ENCODE measurements around the gene GARS1. TPM values are rescaled to one million over a fixed set of nuclear protein-coding genes. Genes with fewer than 3 reads are reported as not detected.

The GARS1 gene
- total RNA-seq, 3 donors from 2014 or later (not counting 1 experiment from before 2014, with no cell fraction given): 80.2 to 107 (median 92.4) TPM

- DNase-seq (no peak), ATAC-seq (no peak)
- H3K4me3 ChIP-seq (ENCODE audit: low read length): no peak overlapping the region
- Mint-ChIP-seq H3K36me3 (peaks cover 5% of the 10 kb centered on the region), H3K27ac (no peak overlapping the region), H3K9me3 (no peaks in the 10 kb centered on the region), H3K4me3 (no peak overlapping the region), H3K27me3 (ENCODE audit: low read depth in 2 of 2) (no peaks in the 10 kb centered on the region), H3K4me1 (no peaks in the 10 kb centered on the region)
- 100% methylated on average over 1 of the region's 1 CpG for WGBS (ENCODE audit: insufficient coverage)
- TF ChIP-seq, protein P1, sequence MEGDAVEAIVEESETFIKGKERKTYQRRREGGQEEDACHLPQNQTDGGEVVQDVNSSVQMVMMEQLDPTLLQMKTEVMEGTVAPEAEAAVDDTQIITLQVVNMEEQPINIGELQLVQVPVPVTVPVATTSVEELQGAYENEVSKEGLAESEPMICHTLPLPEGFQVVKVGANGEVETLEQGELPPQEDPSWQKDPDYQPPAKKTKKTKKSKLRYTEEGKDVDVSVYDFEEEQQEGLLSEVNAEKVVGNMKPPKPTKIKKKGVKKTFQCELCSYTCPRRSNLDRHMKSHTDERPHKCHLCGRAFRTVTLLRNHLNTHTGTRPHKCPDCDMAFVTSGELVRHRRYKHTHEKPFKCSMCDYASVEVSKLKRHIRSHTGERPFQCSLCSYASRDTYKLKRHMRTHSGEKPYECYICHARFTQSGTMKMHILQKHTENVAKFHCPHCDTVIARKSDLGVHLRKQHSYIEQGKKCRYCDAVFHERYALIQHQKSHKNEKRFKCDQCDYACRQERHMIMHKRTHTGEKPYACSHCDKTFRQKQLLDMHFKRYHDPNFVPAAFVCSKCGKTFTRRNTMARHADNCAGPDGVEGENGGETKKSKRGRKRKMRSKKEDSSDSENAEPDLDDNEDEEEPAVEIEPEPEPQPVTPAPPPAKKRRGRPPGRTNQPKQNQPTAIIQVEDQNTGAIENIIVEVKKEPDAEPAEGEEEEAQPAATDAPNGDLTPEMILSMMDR (IDR thresholded peaks at IDR 0.05): no peak
- H3K27me3 ChIP-seq (ENCODE audit: control insufficient read depth, insufficient read depth, low read length): no peaks in the 10 kb centered on the region
- peaks cover 14% of the 10 kb centered on the region for H3K36me3 ChIP-seq (ENCODE audit: control insufficient read depth, insufficient read depth, low read length)
- no peaks in the 10 kb centered on the region for H3K9me3 ChIP-seq (ENCODE audit: control insufficient read depth, insufficient read depth, low read length)
- no peak overlapping the region for H3K27ac ChIP-seq (ENCODE audit: low read length)
- intact Hi-C loops (cut with micrococcal nuclease): no loop called here
- H3K4me1 ChIP-seq (ENCODE audit: control insufficient read depth, insufficient read depth, low read length): no peaks in the 10 kb centered on the region
These were observed 37.4 kb upstream of the GARS1 start for GRCh38 chr7:30557245-30557644.

DNA sequence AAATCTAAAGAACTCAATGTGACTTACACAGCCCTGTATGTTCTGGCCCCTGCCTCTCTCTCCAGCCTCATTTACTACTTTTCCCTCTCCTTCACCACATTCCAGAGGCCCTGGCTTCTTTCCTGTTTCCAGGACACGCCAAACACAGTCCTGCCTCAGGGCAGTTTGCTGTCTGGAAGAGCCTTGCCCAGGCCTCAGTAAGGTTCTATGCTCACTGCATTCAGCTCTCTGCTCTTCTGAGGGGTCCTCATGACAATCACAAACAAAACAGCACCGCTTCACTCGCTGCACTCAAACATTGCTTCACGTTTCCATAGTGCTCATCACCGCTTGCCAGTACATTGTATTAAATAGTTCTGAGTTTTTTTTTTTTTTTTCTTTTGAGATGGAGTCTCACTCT, 35.1 kb upstream of the GARS1 start:
- no peak for ATAC-seq
- TF ChIP-seq, protein P1 (IDR thresholded peaks at IDR 0.05): no peak
- 98% methylated on average over 5 of the region's 5 CpGs for WGBS (ENCODE audit: insufficient coverage)
- H3K4me3 ChIP-seq (ENCODE audit: low read length): no peak overlapping the region
- H3K9me3 Mint-ChIP-seq: no peaks in the 10 kb centered on the region
- intact Hi-C loops (cut with micrococcal nuclease): loop anchor here (5.0 to 10.0 kb wide), 3 partner anchors 115 to 497 kb away; no protein-coding TSS in a partner anchor
- no peak overlapping the region for H3K27ac Mint-ChIP-seq
- peaks cover 27% of the 10 kb centered on the region for H3K36me3 ChIP-seq (ENCODE audit: control insufficient read depth, insufficient read depth, low read length)
- no peaks in the 10 kb centered on the region for H3K4me1 ChIP-seq (ENCODE audit: control insufficient read depth, insufficient read depth, low read length)
- DNase-seq: no peak
- H3K27me3 ChIP-seq (ENCODE audit: control insufficient read depth, insufficient read depth, low read length): no peaks in the 10 kb centered on the region
- H3K36me3 Mint-ChIP-seq: peaks cover 5% of the 10 kb centered on the region
- no peaks in the 10 kb centered on the region for H3K9me3 ChIP-seq (ENCODE audit: control insufficient read depth, insufficient read depth, low read length)
- H3K4me1 Mint-ChIP-seq: peaks cover 0 to 6% of the 10 kb centered on the region in 2 donors
- no peak overlapping the region for H3K4me3 Mint-ChIP-seq
- H3K27me3 Mint-ChIP-seq (ENCODE audit: low read depth in 2 of 2): no peaks in the 10 kb centered on the region
- H3K27ac ChIP-seq (ENCODE audit: low read length): no peak overlapping the region

DNA sequence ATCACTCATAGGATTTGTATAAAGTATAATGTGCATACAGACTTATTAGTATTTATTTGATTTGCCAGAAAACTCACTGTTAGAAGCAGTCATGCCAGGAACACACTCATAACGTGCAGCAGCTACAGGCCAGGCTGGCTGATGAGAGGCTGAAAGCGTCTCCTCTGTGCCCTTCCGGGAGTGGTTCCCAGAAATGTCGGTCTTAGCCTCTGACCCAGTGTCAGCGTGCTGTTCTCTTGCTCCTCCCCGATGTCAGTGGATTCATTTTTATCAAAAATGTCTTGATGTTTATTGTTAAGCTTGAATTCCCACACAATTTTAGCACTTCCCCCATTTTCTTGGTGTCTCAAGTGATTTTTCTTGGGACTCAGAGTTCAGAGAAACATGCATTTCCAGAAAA, 33.3 kb upstream of the GARS1 start:
- ATAC-seq (no peak), DNase-seq (no peak)
- Histone ChIP-seq H3K4me3 (ENCODE audit: low read length) (no peak overlapping the region), H3K4me1 (ENCODE audit: control insufficient read depth, insufficient read depth, low read length) (no peaks in the 10 kb centered on the region), H3K36me3 (ENCODE audit: control insufficient read depth, insufficient read depth, low read length) (peaks cover 30% of the 10 kb centered on the region), H3K9me3 (ENCODE audit: control insufficient read depth, insufficient read depth, low read length) (no peaks in the 10 kb centered on the region), H3K27ac (ENCODE audit: low read length) (no peak overlapping the region), H3K27me3 (ENCODE audit: control insufficient read depth, insufficient read depth, low read length) (no peaks in the 10 kb centered on the region)
- Mint-ChIP-seq H3K36me3 (peaks cover 5% of the 10 kb centered on the region), H3K4me1 (peaks cover 0 to 7% of the 10 kb centered on the region in 2 donors), H3K4me3 (no peak overlapping the region), H3K9me3 (no peaks in the 10 kb centered on the region), H3K27ac (no peak overlapping the region), H3K27me3 (ENCODE audit: low read depth in 2 of 2) (no peaks in the 10 kb centered on the region)
- intact Hi-C loops (cut with micrococcal nuclease): loop anchor here (5.0 to 10.0 kb wide), 3 partner anchors 117 to 499 kb away; no protein-coding TSS in a partner anchor
- WGBS (ENCODE audit: insufficient coverage): 93% methylated on average over 5 of the region's 6 CpGs
- TF ChIP-seq, protein P1 (IDR thresholded peaks at IDR 0.05): no peak

- no peak overlapping the region for H3K27ac Mint-ChIP-seq
- H3K27me3 ChIP-seq (ENCODE audit: control insufficient read depth, insufficient read depth, low read length): no peaks in the 10 kb centered on the region
- peaks cover 5% of the 10 kb centered on the region for H3K36me3 Mint-ChIP-seq
- TF ChIP-seq, protein P1 (IDR thresholded peaks at IDR 0.05): no peak
- peaks cover 38% of the 10 kb centered on the region for H3K36me3 ChIP-seq (ENCODE audit: control insufficient read depth, insufficient read depth, low read length)
- no peaks in the 10 kb centered on the region for H3K4me1 ChIP-seq (ENCODE audit: control insufficient read depth, insufficient read depth, low read length)
- H3K9me3 ChIP-seq (ENCODE audit: control insufficient read depth, insufficient read depth, low read length): no peaks in the 10 kb centered on the region
- H3K9me3 Mint-ChIP-seq: no peaks in the 10 kb centered on the region
- WGBS (ENCODE audit: insufficient coverage): 91% methylated on average over 6 of the region's 6 CpGs
- intact Hi-C loops (cut with micrococcal nuclease): loop anchor here (5.0 to 10.0 kb wide), 3 partner anchors 118 to 500 kb away; no protein-coding TSS in a partner anchor
- ATAC-seq: no peak
- peaks cover 0 to 7% of the 10 kb centered on the region in 2 donors for H3K4me1 Mint-ChIP-seq
- no peak for DNase-seq
- H3K27ac ChIP-seq (ENCODE audit: low read length): no peak overlapping the region
- no peak overlapping the region for H3K4me3 Mint-ChIP-seq
- H3K27me3 Mint-ChIP-seq (ENCODE audit: low read depth in 2 of 2): no peaks in the 10 kb centered on the region
- H3K4me3 ChIP-seq (ENCODE audit: low read length): no peak overlapping the region
These were observed 32.2 kb upstream of the GARS1 start for GRCh38 chr7:30562498-30562897.
